Gastrocnemius medialis (tissue), 4 donors: ENCODE measurements around the gene JCHAIN. TPM values are rescaled to one million over a fixed set of nuclear protein-coding genes. Genes with fewer than 3 reads are reported as not detected.
"Not testable (repeated sequence)": the region's sequence is repeated elsewhere in the genome, so short reads cannot be mapped to it uniquely, and the experiment has no call there.

Experiments
- ATAC-seq, 2 donors: fragments of 150-250 bp; one replicate each; pipeline ENCODE4 v1.9.1; 2016
- DNase-seq, 2 donors: peaks; one replicate each; pipeline ENCODE4 v3.0.0-alpha.2; 2019
- H3K27ac ChIP-seq, 4 donors: fragments of 200-600 bp; sonication (generic); 1 replicate in 1 of 4; 2 replicates in 3 of 4; pipeline ENCODE4 v1.5.1; 2016 to 2018; ENCODE audit warnings: mild to moderate bottlenecking in 2 of 4, moderate library complexity in 1 of 4
- H3K27me3 ChIP-seq, 3 donors: fragments of 200-600 bp; sonication (generic) in 2 of 3; 1 replicate in 1 of 3; 2 replicates in 2 of 3; pipeline versions ENCODE4 v1.5.1 to v1.6.0; 2016 to 2019; ENCODE audit warnings: mild to moderate bottlenecking in 1 of 3, moderate library complexity in 1 of 3
- H3K36me3 ChIP-seq, 2 donors: fragments of 200-600 bp; sonication (generic) in 1 of 2; one replicate each; pipeline ENCODE4 v1.5.1; 2017 to 2018
- H3K4me1 ChIP-seq, 2 donors: fragments of 200-600 bp; sonication (generic) in 1 of 2; one replicate each; pipeline ENCODE4 v1.5.1; 2016 to 2017; ENCODE audit warnings: mild to moderate bottlenecking in 2 of 2
- H3K4me3 ChIP-seq, 4 donors: fragments of 200-600 bp; sonication (generic) in 3 of 4; 1 replicate in 1 of 4; 2 replicates in 3 of 4; pipeline ENCODE4 v1.5.1; 2016 to 2019; ENCODE audit warnings: mild to moderate bottlenecking in 2 of 4
- H3K9me3 ChIP-seq, 3 donors: fragments of 200-600 bp; sonication (generic) in 2 of 3; 1 replicate in 1 of 3; 2 replicates in 2 of 3; pipeline ENCODE4 v1.5.1; 2016 to 2019
- POLR2A ChIP-seq, 2 donors: fragments of 450-650 bp; IDR thresholded peaks; one replicate each; pipeline ENCODE4 v1.6.1; 2017; ENCODE audit warnings: antibody characterized with exemption in 2 of 2, mild to moderate bottlenecking in 2 of 2, moderate library complexity in 2 of 2
- in situ Hi-C, 4 donors: fragments of 200-750 bp; cut with MboI; loops; one replicate each; pipeline versions ENCODE4 v1.15.0 to v1.8.0; 2017; ENCODE audit warnings: low sequenced_read_pairs in 4 of 4
- intact Hi-C: fragments of 100-400 bp; cut with DNase I; formaldehyde crosslinking; loops from one replicate; pipeline ENCODE4 v1.15.1; 2023; ENCODE audit warnings: low total_unique reads
- total RNA-seq, 4 donors: library from RNA; depleted of rRNA; stranded (reverse); fragments of >200 nt; gene quantifications; one replicate each; pipeline versions ENCODE4 v1.1.0 to v1.2.3, GENCODE V29; 2016
- TF ChIP-seq, protein P1 (sequence below), 5 experiments: fragments of 450-650 bp in 3 of 5; fragments of 200-600 bp in 2 of 5; sonication (generic) in 2 of 5; IDR thresholded peaks in 4 of 5; conservative IDR thresholded peaks in 1 of 5; 1 replicate in 4 of 5; 2 replicates in 1 of 5; pipeline ENCODE4 v1.5.1; 2016 to 2019; ENCODE audit warnings: antibody characterized with exemption in 5 of 5, mild to moderate bottlenecking in 3 of 5, moderate library complexity in 3 of 5

JCHAIN gene
- total RNA-seq, 4 donors from 2014 or later = 0.55 to 3.9 (median 0.60) TPM; not detected in 1

DNA sequence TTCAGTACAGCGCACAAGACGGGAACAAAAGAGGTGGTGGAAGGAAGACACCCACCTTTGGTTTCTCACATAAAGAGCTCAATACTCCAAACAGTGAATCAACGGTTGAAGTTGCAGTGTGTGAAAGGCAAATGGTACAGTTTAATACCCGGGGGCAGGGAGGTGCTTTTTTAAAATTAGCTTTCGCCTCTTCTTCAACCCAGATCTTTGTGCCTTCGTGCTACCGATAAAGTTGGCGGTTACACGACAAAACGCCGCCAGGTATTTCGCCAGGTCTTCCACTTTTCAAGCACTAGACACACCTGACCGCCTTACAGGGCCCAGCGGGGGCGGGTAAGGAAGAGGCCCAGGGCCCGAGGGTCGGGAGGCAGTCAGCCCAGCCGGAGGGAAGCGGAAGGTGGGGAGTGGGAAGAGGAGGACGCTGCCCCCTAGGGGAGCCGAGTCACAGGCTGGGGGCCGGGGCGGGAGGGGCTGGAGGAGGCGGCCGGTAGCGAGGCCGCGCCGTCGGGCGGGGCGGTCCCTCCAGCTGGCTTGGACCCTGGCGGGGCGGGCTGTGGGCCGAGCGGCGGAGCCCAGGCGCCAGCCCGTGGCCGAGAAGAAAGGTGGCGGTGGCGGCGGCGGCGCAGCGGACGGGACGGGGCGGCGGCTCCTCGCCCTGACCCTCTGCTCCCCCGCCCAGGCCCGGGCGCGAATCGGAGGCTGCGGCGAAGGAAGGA, 38.1 kb upstream of the JCHAIN start:
- peak; percentile 67 to 72 for ATAC-seq
- peak overlapping the region; percentile 93 to 98 (median 96) for H3K27ac ChIP-seq
- DNase-seq = peak; percentile 65 to 80
- H3K36me3 ChIP-seq = no peaks in the 10 kb centered on the region
- no peaks in the 10 kb centered on the region for H3K9me3 ChIP-seq
- intact Hi-C loops (no loop called here), in situ Hi-C loops (no loop called here)
- H3K4me3 ChIP-seq = peak overlapping the region; percentile 72 to 94 (median 80)
- H3K27me3 ChIP-seq = no peaks in the 10 kb centered on the region
- TF ChIP-seq POLR2A (IDR thresholded peaks at IDR 0.05) = peak in 1 of 2 donors; percentile 48
- TF ChIP-seq, protein P1, sequence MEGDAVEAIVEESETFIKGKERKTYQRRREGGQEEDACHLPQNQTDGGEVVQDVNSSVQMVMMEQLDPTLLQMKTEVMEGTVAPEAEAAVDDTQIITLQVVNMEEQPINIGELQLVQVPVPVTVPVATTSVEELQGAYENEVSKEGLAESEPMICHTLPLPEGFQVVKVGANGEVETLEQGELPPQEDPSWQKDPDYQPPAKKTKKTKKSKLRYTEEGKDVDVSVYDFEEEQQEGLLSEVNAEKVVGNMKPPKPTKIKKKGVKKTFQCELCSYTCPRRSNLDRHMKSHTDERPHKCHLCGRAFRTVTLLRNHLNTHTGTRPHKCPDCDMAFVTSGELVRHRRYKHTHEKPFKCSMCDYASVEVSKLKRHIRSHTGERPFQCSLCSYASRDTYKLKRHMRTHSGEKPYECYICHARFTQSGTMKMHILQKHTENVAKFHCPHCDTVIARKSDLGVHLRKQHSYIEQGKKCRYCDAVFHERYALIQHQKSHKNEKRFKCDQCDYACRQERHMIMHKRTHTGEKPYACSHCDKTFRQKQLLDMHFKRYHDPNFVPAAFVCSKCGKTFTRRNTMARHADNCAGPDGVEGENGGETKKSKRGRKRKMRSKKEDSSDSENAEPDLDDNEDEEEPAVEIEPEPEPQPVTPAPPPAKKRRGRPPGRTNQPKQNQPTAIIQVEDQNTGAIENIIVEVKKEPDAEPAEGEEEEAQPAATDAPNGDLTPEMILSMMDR (IDR thresholded peaks at IDR 0.05 in 4 of 5, conservative IDR thresholded peaks at IDR 0.05 in 1 of 5) = peak in 2 of 5 experiments; percentile 45 to 48
- H3K4me1 ChIP-seq = peaks cover 16 to 24% of the 10 kb centered on the region in 2 donors

DNA sequence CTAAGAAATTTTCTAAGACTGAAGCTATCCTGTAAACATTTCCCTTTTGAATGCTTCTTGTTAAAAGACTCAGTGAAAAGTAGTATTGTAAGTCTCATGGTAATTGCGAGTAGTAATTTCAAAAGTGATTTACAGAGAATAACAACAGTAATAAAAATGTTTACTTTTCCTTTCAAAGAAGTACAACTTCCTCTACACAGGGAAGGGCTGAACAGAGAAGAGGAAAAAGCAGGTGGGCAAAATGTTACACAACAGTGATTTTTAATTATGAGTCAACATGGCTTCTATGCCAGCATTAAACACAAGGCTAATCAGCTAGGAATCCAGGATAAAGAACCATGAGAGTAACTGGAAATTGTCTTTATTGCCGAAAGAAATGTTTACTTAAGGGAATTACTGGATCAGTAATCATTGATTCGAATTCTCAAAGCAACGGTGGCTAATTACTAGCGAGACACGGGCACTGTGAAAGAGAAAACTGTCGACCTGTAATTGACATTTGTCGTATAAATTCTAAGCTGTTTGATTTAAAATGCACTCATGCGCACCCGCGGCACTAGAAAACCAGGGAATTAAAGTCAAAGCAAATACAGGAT, 37.4 kb upstream of the JCHAIN start:
- intact Hi-C loops (no loop called here), in situ Hi-C loops (no loop called here)
- H3K4me3 ChIP-seq = peak overlapping the region; percentile 72 to 94 (median 80)
- DNase-seq (no peak), ATAC-seq (no peak)
- peaks cover 16 to 24% of the 10 kb centered on the region in 2 donors for H3K4me1 ChIP-seq
- H3K27ac ChIP-seq = peak overlapping the region; percentile 93 to 98 (median 96)
- no peak for TF ChIP-seq POLR2A (IDR thresholded peaks at IDR 0.05)
- TF ChIP-seq, protein P1 (IDR thresholded peaks at IDR 0.05 in 4 of 5, conservative IDR thresholded peaks at IDR 0.05 in 1 of 5) = no peak
- H3K27me3 ChIP-seq = no peaks in the 10 kb centered on the region
- no peaks in the 10 kb centered on the region for H3K36me3 ChIP-seq
- no peaks in the 10 kb centered on the region for H3K9me3 ChIP-seq

GRCh38 chr4:70702592-70702991, 36.3 kb upstream of the JCHAIN start:
- ATAC-seq, intact Hi-C loops, in situ Hi-C loops, H3K27me3 ChIP-seq, H3K36me3 ChIP-seq, DNase-seq, H3K4me3 ChIP-seq, H3K9me3 ChIP-seq: not testable (repeated sequence)
- Histone ChIP-seq H3K27ac (peak overlapping the region in 1 of 4 donors; percentile 98), H3K4me1 (peaks cover 16 to 20% of the 10 kb centered on the region in 2 donors)

GRCh38 chr4:70701271-70701670, 35.0 kb upstream of the JCHAIN start:
- Histone ChIP-seq H3K4me1 (peaks cover 5 to 10% of the 10 kb centered on the region in 2 donors), H3K4me3 (no peak overlapping the region), H3K27ac (no peak overlapping the region), H3K9me3 (no peaks in the 10 kb centered on the region), H3K27me3 (no peaks in the 10 kb centered on the region), H3K36me3 (no peaks in the 10 kb centered on the region)
- intact Hi-C loops (no loop called here), in situ Hi-C loops (no loop called here)
- TF ChIP-seq, protein P1 (IDR thresholded peaks at IDR 0.05 in 4 of 5, conservative IDR thresholded peaks at IDR 0.05 in 1 of 5) = no peak
- no peak for TF ChIP-seq POLR2A (IDR thresholded peaks at IDR 0.05)
- no peak for ATAC-seq
- DNase-seq = no peak

- TF ChIP-seq, protein P1 (IDR thresholded peaks at IDR 0.05 in 4 of 5, conservative IDR thresholded peaks at IDR 0.05 in 1 of 5) = no peak
- no peak for TF ChIP-seq POLR2A (IDR thresholded peaks at IDR 0.05)
- Histone ChIP-seq H3K9me3 (no peaks in the 10 kb centered on the region), H3K27me3 (no peaks in the 10 kb centered on the region), H3K27ac (no peak overlapping the region), H3K36me3 (no peaks in the 10 kb centered on the region), H3K4me1 (peaks cover 0 to 4% of the 10 kb centered on the region in 2 donors), H3K4me3 (no peak overlapping the region)
- in situ Hi-C loops (no loop called here), intact Hi-C loops (no loop called here)
- ATAC-seq = no peak
- DNase-seq = no peak
Measured at GRCh38 chr4:70700712-70701111, 34.4 kb upstream of the JCHAIN start.

GRCh38 chr4:70698435-70698834, 32.1 kb upstream of the JCHAIN start:
- H3K4me1 ChIP-seq, H3K4me3 ChIP-seq, intact Hi-C loops, H3K36me3 ChIP-seq, H3K27me3 ChIP-seq, DNase-seq, ATAC-seq, H3K9me3 ChIP-seq, H3K27ac ChIP-seq: not testable (repeated sequence)
- in situ Hi-C loops = loop anchor here in 1 of 4 donors (25.0 kb wide), 1 partner anchor 289 kb away; the partner anchor contains the start of gene DCK

DNA sequence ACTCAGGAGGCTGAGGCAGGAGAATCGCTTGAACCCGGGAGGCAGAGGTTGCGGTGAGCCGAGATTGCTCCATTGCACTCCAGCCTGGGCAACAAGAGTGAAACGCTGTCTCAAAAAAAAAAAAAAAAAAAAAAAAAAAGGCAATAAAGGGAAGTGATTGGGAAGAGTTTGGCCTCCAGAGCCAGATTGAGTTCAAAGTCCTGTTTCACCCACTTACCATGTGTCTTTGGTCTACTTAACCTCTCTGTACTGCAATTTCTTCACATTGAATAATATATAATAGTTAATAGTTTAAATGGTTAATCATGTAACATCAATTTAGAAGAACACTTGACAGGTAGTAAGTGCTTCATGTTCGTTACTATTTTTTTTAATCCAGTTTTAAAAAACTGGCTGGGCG, 28.3 kb upstream of the JCHAIN start:
- H3K4me3 ChIP-seq, H3K9me3 ChIP-seq, DNase-seq, ATAC-seq, H3K36me3 ChIP-seq, H3K27ac ChIP-seq, intact Hi-C loops, H3K27me3 ChIP-seq: not testable (repeated sequence)
- H3K4me1 ChIP-seq = peaks cover 16 to 25% of the 10 kb centered on the region in 2 donors
- in situ Hi-C loops = loop anchor here in 1 of 4 donors (25.0 kb wide), 1 partner anchor 293 kb away; the partner anchor contains the start of gene DCK
